Astrocyte (in vitro differentiated cells and primary cell): ENCODE results near the gene UFSP1. TPM values are rescaled to one million over a fixed set of nuclear protein-coding genes. Genes with fewer than 3 reads are reported as not detected.
"Not testable (repeated sequence)": the region's sequence is repeated elsewhere in the genome, so short reads cannot be mapped to it uniquely, and the experiment has no call there.

Experiments
- DNase-seq: peaks from one replicate; pipeline ENCODE4 v3.0.0-alpha.2; 2010; ENCODE audit warnings: low read depth
- FAIRE-seq: peaks from 2 replicates; lab custom pipeline; 2011; peaks lifted over from hg19 to GRCh38; lab: Jason Lieb, UNC
- H2AFZ ChIP-seq: 2 replicates; pipeline ENCODE4 v1.6.0; 2012; ENCODE audit warnings: low read depth, low read length, inconsistent platforms
- H3K27ac ChIP-seq: 2 replicates; pipeline ENCODE4 v1.5.1; 2011; ENCODE audit warnings: low read depth, low read length, inconsistent platforms
- H3K27me3 ChIP-seq: 2 replicates; pipeline ENCODE4 v1.6.0; 2011; ENCODE audit warnings: low read length, inconsistent platforms; ENCODE audit not compliant: insufficient read depth
- H3K36me3 ChIP-seq: 2 replicates; pipeline ENCODE4 v1.5.1; 2011; ENCODE audit warnings: low read length, inconsistent platforms; ENCODE audit not compliant: insufficient read depth
- H3K4me1 ChIP-seq: 2 replicates; pipeline ENCODE4 v1.5.1; 2011; ENCODE audit warnings: low read length, inconsistent platforms; ENCODE audit not compliant: insufficient read depth
- H3K4me2 ChIP-seq: 2 replicates; pipeline ENCODE4 v1.6.0; 2012; ENCODE audit warnings: low read length, inconsistent platforms
- H3K4me3 ChIP-seq: 2 replicates; pipeline ENCODE4 v1.5.1; 2011; ENCODE audit warnings: low read depth, mild to moderate bottlenecking, low read length, inconsistent platforms; ENCODE audit not compliant: insufficient read depth
- H3K79me2 ChIP-seq: 2 replicates; pipeline ENCODE4 v1.6.0; 2012; ENCODE audit warnings: mild to moderate bottlenecking, low read length, inconsistent platforms; ENCODE audit not compliant: insufficient read depth
- H3K9ac ChIP-seq: 2 replicates; pipeline ENCODE4 v1.6.0; 2012; ENCODE audit warnings: mild to moderate bottlenecking, low read length, inconsistent platforms
- H3K9me3 ChIP-seq: 2 replicates; pipeline ENCODE4 v1.5.1; 2012; ENCODE audit warnings: low read depth, mild to moderate bottlenecking, low read length, inconsistent platforms; ENCODE audit not compliant: insufficient read depth
- H4K20me1 ChIP-seq: 2 replicates; pipeline ENCODE4 v1.6.0; 2012; ENCODE audit warnings: low read length, inconsistent platforms; ENCODE audit not compliant: insufficient read depth
- H3K27ac Mint-ChIP-seq: one replicate; pipeline ENCODE4 v1.8.0; 2021; ENCODE audit warnings: mild to moderate bottlenecking, mixed read lengths; ENCODE audit not compliant: unreplicated experiment
- H3K27me3 Mint-ChIP-seq: one replicate; pipeline ENCODE4 v1.8.0; 2021; ENCODE audit warnings: low read depth, mixed read lengths; ENCODE audit not compliant: unreplicated experiment
- H3K36me3 Mint-ChIP-seq: one replicate; pipeline ENCODE4 v1.8.0; 2021; ENCODE audit warnings: low read depth, mixed read lengths; ENCODE audit not compliant: unreplicated experiment
- H3K4me1 Mint-ChIP-seq: one replicate; pipeline ENCODE4 v1.8.0; 2021; ENCODE audit warnings: low read depth, mixed read lengths; ENCODE audit not compliant: unreplicated experiment
- H3K4me3 Mint-ChIP-seq: one replicate; pipeline ENCODE4 v1.8.0; 2021; ENCODE audit warnings: mild to moderate bottlenecking, moderate library complexity, mixed read lengths; ENCODE audit not compliant: unreplicated experiment
- H3K9me3 Mint-ChIP-seq: one replicate; pipeline ENCODE4 v1.8.0; 2021; ENCODE audit warnings: mild to moderate bottlenecking, mixed read lengths; ENCODE audit not compliant: unreplicated experiment
- CTCF ChIP-seq: IDR thresholded peaks from 2 replicates; pipeline ENCODE4 v1.5.1; 2011; ENCODE audit warnings: low read depth, mild to moderate bottlenecking, inconsistent platforms, low read length, moderate library complexity; ENCODE audit not compliant: insufficient read depth
- EZH2 ChIP-seq: IDR thresholded peaks from 2 replicates; pipeline ENCODE4 v1.6.1; 2012; ENCODE audit warnings: mild to moderate bottlenecking, low read length, inconsistent platforms; ENCODE audit not compliant: insufficient read depth
- total RNA-seq: library from RNA; stranded (reverse); gene quantifications from 2 replicates; pipeline ENCODE4 v1.2.1, GENCODE V29; 2021

UFSP1 gene
- total RNA-seq, 1 donor from 2014 or later: 2.7 TPM

DNA sequence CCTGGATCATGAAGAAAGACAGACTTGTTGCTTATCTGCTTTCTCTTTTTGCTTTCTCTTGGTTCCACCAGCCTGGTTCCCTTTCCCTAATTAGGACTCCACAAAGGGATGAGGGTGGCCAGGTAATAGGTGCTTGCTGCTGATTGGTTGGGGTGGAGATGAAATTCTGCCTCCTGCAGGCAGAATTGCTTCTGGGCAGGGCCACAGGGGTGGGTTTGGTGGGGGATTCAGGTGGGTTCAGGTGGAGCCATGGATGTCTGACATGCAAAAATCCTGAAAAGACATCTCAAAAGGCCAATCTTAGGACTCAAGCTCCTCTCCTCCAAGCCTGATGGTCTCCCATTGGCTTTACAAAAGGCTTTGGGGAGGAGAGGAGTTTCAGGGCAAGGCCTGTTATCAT, 31.5 kb upstream of the UFSP1 start:
- no peaks in the 10 kb centered on the region for H3K27me3 ChIP-seq
- H3K36me3 Mint-ChIP-seq: no peaks in the 10 kb centered on the region
- TF ChIP-seq EZH2 (no peak), CTCF (no peak)
- no peaks in the 10 kb centered on the region for H3K79me2 ChIP-seq
- FAIRE-seq: no peak
- peaks cover 4% of the 10 kb centered on the region for H3K4me1 Mint-ChIP-seq
- no peak overlapping the region for H3K4me3 Mint-ChIP-seq
- no peaks in the 10 kb centered on the region for H3K9me3 ChIP-seq
- H3K9ac ChIP-seq: no peak overlapping the region
- H4K20me1 ChIP-seq: no peaks in the 10 kb centered on the region
- H3K4me1 ChIP-seq: no peaks in the 10 kb centered on the region
- peaks cover 6% of the 10 kb centered on the region for H3K9me3 Mint-ChIP-seq
- H2AFZ ChIP-seq: no peak overlapping the region
- H3K27ac ChIP-seq: no peak overlapping the region
- DNase-seq: no peak
- H3K36me3 ChIP-seq: no peaks in the 10 kb centered on the region
- H3K4me3 ChIP-seq: no peak overlapping the region
- H3K27ac Mint-ChIP-seq: no peak overlapping the region
- H3K27me3 Mint-ChIP-seq: peaks cover 27% of the 10 kb centered on the region
- H3K4me2 ChIP-seq: no peak overlapping the region

DNA sequence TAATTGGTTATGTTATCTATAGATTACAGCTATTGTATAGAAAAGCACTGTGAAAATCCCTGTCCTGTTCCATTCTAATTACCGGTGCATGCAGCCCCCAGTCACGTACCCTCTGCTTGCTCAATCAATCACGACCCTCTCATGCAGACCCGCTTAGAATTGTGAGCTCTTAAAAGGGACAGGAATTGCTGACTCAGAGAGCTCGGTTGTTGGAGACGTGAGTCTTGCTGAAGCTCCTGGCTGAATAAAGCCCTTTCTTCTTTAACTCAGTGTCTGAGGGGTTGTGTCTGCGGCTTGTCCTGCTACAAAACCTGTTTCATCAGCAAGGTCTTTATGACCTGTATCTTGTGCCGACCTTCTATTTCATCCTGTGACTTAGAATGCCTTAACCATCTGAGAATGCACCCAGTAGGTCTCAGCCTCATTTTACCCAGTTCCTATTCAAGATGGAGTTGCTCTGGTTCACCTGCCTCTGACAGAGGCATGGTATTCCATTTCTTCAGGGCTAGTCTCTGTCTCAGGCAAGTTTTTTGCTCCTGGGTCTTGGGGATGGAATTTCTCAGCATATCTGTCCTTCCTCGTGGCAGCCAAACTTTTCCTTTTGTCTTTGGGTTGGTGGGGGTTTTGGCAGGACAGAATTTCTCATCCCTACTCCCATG, 30.4 kb upstream of the UFSP1 start:
- H3K36me3 ChIP-seq, DNase-seq, H3K4me3 Mint-ChIP-seq, H3K9me3 Mint-ChIP-seq, H3K4me1 Mint-ChIP-seq, H3K4me1 ChIP-seq, H3K27ac Mint-ChIP-seq, H3K27me3 ChIP-seq, H3K79me2 ChIP-seq, H3K9me3 ChIP-seq, H4K20me1 ChIP-seq, H3K27ac ChIP-seq, H3K36me3 Mint-ChIP-seq, H3K9ac ChIP-seq, FAIRE-seq, H3K4me3 ChIP-seq, H2AFZ ChIP-seq, H3K4me2 ChIP-seq: not testable (repeated sequence)
- peaks cover 27% of the 10 kb centered on the region for H3K27me3 Mint-ChIP-seq

DNA sequence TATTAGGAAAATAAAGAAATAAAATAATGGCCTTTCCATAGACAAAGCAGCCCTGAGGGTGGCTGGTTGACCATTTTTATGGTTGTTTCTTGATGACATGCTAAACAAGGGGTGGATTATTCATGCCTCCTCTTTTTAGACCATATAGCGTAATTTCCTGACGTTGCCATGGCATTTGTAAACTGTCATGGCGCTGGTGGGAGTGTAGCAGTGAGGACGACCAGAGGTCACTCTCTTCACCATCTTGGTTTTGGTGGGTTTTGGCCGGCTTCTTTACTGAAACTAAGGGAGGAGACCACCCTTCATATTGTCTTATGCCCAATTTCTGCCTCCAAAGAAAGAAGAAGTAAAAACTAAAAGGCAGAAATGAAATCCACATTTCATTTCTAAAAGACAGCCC, 29.8 kb upstream of the UFSP1 start:
- H3K36me3 ChIP-seq, H3K9ac ChIP-seq, H3K4me1 ChIP-seq, H4K20me1 ChIP-seq, H3K4me1 Mint-ChIP-seq, H3K9me3 ChIP-seq, H3K27ac Mint-ChIP-seq, H3K4me3 ChIP-seq, H3K4me2 ChIP-seq, H3K9me3 Mint-ChIP-seq, FAIRE-seq, H3K4me3 Mint-ChIP-seq, DNase-seq, H3K27me3 ChIP-seq, H3K79me2 ChIP-seq, H3K36me3 Mint-ChIP-seq, H2AFZ ChIP-seq, H3K27ac ChIP-seq: not testable (repeated sequence)
- H3K27me3 Mint-ChIP-seq: peaks cover 27% of the 10 kb centered on the region
